ENCODE measurements around the gene IFT81.
"Not testable (repeated sequence)": the region's sequence is repeated elsewhere in the genome, so short reads cannot be mapped to it uniquely, and the experiment has no call there.

Gene IFT81

DNA sequence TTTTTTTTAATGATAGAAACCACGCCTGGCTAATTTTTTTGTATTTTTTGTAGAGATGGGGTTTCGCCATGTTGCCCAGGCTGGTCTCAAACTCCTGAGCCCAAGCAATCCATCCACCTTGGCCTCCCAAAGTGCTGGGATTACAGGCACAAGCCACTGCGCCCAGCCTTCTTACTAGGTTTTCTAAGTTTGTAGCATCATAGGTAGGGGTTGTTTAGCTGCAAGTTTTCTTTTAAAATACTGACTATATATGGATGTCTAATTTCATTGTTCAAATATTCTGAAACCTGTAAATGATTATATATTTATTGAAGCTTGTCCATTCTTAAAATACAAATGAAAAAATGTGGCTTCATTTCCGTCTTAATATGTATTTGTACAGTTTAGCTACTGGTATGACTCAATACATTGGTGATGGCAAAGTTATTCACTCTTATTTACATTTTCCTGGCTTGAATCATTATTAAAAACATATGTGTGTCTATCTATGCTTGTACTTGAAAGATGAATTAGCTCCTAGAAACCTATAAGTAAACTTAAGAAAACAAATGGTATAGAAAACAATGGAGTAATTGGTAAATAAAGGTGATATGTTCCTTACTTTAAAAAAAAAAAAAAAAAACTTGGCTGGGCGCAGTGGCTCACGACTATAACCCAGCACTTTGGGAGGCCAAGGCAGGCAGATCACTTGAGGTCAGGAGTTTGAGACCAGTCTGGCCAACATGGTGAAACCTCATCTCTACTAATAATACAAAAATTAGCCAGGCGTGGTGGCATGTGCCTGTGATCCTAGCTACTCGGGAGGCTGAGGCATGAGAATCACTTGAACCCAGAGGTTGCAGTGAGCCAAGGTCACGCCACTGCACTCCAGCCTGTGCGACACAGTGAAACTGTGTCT is 87.7 kb downstream of the IFT81 start:
- not testable (repeated sequence) for DNase-seq

DNA sequence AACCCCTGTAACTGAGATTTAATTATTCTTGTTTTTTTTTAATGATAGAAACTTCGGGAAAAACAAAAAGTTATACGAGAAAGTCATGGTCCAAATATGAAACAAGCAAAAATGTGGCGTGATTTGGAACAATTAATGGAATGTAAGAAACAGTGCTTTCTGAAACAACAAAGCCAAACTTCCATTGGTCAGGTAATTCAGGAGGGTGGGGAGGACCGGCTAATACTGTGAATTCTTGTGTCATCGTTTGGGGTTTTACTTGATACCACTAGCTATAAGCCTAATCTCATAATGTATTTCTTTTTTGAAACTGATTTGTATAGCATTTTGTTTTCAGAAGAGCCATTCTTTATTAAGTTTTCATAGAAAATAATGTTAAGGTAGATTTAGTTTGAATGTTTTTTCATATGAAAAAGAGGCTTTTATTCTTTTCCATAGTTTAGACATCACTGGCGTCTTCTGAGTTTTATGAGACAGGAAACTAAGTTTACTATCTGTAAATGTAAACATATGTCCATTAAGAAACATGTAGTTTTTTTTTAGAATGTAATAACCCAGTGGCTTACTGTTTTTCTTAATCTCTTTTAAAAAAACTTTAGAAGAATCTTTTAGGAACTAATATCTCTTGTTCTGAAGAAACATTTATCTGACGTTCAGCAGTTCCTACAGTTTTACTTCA is 94.0 kb downstream of the IFT81 start:
- DNase-seq = no peak

DNA sequence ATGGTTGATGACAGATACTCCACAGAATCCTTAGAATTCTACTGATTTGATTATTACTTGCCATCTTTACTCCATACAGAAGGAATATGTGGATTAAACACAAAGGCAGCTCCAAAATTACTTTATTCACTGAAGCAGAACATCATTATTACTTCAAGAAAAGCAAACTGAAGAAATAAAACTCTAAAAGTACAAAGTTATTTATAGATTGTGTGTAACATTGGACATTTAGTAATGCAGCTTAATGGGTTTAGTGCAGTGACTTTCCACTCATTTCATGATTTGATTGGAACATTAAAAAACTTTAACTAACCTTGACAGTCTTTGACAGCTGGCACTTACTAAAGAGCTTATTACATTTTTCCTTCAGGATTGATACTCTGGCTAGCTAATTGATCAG is 97.9 kb downstream of the IFT81 start:
- DNase-seq = no peak

DNA sequence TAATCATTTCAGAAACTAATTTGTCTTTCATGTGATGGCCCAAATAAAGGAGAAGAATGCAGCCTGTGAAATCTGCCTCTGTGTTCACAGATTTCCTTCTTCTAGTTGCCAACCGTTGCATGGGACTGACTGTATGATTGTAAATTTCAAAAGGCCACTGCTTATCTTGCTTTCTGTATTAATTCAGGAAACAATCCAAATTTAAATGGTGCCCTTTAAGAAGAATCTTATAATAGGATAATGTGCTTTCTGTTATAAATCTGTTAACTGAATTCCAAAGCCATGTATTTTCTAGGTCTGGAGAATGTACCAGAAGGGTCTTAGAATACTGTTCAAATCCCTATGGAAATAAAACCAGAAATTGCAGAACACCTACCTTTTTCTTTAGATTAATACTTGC is 98.3 kb downstream of the IFT81 start:
- DNase-seq = no peak

DNA sequence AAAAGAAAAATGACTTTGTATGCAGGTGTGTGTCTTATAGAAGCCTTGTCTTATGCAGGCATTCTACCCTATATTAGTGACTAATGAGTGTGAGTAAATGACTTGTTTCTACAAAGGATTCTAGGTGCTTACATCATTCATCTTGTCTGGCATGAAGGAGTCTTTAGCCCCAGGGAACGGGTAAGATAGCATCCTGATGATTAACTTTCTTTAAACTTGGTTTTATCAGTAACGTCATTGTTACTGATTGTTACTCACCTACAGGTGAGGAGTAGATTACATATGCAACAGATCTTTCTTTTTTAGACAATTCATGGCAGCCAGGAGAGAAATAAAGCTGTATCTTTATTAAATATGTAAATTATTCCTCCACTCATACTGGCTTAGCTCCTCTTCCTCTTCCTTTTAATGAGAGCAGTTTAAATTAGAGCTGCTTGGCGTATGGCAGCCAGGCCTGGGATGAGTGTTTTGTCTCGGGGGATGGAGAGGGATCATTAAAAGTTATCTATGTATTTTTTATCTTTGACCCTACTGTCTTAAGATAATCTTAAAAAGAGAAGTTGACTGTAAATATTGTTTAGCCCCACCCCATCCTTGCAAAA is 99.7 kb downstream of the IFT81 start:
- no peak for DNase-seq

DNA sequence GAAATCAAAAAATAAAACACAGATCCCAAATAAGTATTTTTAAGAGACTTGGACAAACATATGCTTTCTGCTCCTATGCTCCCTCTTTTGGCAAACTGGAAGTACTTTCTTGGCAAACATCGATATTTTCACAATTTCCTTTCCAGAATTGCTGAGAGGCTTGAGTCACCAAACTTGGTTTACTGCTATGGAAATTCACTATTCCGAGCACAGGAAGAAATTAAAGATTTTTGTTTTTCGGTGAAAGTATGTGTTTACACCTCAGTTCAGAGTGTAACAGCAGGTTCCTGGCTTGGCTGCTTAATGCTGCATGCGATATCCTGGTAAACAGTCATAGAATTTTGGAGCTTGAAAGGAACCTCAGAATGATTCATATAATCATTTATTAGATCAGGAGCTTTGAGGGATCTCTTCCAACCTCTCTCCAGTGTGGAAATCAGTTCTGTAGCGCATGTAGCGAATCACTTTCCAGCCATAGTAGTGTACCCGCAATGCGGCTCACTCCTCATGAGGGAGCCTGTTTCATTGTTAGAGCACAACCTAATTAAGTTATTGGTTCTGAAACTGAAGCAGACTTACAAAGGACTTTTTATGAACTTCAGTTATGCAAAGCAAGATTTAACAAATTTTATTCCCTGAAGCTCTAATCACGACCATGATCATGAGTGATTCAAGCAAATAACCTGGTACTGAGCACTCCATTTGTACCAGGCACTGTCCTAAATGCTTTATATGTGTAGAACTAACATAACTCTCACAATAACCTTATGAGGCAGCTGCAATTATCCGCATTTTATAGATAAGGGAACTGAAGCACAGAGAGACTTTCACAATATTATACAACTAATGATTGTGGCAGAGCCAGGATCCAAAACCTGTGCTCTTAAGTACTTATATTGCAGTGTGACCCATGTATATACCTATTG is 100.5 kb downstream of the IFT81 start:
- DNase-seq = no peak

DNA sequence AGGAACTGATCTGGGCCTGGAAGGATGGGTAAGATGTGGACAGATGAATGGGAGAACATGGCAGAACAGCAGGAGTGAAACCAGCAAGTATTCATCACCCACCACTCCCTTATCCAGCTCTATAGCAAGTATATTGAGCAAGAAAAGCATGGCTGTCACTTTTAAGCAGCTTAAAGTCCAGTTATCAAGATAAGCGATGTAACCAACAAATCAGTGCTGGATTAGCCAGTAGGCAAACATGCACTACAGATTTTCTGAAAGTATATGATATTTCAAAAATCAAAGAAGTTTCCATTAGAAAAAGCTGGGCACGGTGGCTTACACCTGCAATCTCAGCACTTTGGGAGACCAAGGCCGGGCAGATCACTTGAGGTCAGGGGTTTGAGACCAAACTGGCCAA is 103.0 kb downstream of the IFT81 start:
- DNase-seq = no peak

DNA sequence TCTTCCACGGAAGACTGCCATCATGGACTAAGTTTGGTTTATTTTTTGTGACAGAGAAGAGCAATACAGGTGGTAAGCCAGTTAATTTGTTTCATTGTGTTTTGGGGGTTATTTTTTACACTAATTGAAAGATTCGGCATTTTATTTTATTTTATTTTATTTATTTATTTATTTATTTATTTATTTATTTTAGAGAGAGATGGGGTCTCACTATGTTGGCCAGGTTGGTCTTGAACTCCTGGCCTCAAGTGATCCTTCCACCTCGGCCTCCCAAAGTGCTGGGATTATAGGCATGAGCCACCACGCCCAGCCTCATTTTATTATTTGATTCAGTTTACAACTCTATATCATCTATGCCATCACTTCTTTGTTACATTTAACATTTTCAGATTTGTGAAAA is 104.2 kb downstream of the IFT81 start:
- not testable (repeated sequence) for DNase-seq

DNA sequence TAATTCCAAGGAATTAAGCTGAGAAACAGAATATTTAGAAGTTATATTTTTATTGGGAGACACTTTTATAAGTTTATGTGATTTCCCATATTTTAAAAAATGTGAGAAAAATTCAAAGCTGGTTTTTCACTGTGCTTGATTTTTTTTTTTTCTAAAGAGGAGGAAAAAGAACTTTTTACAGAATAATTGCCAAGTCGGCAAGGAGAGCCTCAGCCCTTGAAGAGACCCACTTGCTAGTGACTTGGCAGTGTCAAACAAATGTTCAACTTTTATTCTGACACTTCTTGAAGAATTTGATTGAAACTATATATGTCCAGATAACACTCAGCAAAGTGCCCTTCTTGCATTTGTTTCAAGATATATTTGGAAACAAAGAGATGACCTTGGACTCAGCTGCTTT is 104.6 kb downstream of the IFT81 start:
- no peak for DNase-seq

DNA sequence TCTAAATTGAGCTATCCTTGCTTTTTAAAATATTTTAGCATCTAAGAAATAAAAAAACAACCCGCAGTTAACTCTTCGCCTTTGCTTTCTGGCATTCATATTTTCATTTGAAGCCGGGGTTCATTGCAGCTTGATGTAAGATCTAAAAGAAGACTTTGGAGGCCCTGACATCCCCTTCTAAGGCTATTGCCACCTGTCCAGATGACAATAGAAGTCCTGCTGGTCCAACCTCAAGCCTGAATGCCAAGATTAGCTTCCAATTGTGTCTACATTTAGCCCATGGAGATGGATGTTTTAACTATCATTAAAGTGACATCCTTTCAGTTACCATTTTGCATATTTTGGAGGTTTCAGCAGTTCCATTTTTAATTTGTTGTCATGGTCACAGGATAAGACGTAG is 105.3 kb downstream of the IFT81 start:
- DNase-seq = no peak

DNA sequence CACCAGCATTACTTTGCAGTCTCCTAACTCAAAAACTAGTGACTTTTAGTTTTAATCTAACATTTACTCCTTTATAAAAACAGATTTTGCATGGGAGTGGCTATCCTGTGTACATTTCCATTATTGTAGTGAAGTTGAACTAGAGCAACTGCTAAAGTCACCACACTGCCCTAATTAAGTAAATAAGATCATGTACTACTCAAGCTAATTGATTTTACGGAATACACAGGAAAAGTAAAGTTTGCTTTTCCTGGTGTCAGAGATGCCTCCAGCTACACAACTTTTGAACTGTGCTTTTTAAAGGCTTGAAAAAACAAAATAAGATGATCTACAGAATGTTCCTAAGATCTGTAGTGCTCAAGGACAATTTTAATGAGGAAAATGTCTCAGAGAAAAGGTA is 106.5 kb downstream of the IFT81 start:
- no peak for DNase-seq

DNA sequence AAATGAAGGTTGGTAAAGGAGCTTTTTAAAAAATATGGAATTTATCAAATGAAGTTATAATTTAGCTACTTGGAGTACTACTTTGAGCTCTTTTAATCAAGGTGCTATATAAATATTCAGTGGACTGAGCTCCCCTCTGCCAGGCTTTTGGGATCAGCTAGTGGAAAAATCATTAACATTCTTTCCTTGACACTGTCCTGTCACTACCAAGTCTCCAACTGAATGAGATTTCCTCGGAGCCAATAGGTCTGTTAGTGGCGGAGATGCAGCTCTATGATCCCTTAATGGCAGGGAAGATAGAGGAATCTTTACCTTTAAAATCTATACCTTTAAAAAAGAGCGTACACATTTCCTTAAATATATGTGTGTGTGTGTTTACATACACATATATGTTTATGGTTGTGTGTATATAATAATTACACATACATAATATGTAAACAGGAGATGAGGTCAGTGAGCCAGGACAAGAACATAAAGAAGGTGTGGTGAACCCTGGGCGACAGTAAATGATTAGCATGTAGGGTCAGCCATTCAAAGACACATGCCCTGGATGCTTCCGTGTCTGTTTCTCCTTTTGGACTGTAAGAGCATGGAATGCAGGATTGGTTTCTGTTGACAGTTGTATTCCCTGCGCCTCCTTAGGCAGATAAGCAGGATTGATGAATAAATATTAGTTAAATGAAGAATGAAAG is 109.2 kb downstream of the IFT81 start:
- no peak for DNase-seq

DNA sequence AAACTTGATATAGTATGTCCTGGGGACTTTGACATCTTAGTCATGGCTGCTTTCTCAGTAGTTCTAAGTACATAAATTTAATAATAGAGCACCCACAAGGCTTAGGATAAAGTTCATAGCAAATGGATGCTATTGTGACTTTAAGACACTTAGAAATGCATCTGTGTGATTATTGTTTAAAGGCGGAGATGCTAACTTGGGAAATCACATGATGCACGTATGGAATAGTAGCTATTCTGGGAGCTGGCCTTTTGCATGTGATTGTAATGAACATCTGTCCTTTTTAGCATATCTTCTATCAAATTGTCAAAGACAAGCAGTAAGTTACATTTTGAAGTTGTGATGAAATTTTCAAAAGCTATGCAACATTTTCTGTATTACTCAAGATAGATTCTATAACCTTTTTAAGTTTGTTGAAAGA is 110.2 kb downstream of the IFT81 start:
- DNase-seq = no peak

DNA sequence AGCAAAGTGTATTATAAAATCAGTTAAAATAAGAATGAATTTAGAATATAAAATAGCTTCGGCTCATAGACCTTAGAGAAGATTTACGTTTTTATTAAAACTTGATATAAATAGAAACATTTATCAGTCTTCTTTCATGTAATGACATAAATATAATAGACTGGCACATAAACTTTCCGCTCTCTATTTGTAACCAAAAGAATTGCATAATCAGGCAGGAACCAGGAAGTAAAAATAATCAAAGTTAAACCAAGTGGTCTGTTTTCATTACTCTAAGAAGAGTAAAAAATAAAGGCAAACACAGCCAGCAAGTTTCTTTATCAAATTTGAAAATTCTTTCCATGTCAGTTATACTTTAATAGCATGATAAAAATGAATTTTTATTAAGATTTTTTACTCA is 110.6 kb downstream of the IFT81 start:
- no peak for DNase-seq

DNA sequence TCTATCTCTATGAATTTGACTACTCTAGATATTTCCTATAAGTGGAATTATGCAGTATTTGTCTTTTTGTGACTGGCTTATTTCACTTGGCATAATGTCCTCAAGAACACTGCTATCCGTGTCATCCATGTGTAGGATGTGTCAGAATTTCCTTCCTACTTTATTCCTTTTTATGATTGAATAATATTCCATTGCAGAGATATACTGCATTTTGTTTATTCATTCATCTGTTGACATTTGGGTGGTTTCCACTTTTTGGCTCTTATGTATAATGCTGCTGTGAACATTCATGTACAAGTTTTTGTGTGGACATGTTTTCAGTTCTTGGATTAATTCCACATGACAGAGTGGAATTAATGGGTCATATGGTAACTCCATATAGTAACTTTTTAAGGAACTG is 111.2 kb downstream of the IFT81 start:
- no peak for DNase-seq

DNA sequence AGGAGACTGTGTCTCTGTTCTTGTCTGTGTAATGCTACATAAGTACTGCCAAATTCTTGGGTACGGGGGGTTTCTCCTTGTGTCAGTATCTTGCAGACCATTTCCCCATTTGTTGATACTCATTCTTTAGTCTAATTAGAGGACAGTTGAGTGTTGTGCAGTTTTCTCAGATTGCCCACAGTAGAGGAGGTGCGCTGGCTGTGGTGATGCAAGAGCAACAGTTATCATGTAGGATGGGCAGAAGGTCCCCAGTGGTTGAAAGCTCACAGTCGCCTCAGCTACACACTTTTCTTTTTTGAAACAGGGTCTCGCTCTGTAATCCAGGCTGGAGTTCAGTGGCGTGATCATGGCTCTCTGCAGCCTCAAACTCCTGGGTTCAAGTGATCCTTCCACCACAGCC is 119.1 kb downstream of the IFT81 start:
- DNase-seq = no peak

DNA sequence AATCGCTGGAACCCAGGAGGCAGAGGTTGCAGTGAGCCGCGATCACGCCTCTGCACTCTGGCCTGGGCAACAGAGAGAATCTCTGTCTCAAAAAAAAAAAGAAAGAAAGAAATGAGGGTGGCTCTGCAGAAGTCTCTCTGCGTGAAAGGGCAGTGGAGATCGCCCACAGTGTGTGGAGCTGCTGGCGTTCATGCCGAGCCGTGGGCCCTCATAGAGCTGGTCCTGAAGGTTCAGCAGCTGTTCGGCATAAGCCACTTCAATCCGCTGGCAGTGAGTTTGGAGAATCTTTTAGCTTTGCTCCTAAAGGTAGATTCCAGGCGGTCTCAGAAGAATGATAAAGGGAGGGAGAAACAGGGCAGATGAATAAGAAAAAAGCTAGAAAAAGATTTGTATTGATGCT is 120.2 kb downstream of the IFT81 start:
- DNase-seq = no peak

DNA sequence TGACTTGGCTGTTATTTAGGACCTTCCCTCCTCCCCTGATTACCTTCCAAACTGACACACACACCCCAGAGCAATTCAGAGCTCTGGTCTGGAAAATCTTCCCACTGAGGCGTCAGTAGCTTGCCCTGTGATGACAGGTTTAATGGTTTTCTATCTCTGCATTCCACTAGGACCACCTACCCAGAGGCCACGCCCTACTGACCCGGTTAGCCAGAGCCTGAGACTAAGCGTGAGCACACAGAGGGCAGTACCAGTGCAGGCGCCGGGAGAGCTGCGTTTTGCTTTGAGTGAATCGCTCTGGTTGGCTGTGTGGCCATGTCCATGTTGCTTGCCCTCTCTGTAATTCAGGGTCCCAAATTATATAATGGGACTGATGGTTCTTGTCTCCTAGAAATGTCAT is 120.7 kb downstream of the IFT81 start:
- DNase-seq = no peak

DNA sequence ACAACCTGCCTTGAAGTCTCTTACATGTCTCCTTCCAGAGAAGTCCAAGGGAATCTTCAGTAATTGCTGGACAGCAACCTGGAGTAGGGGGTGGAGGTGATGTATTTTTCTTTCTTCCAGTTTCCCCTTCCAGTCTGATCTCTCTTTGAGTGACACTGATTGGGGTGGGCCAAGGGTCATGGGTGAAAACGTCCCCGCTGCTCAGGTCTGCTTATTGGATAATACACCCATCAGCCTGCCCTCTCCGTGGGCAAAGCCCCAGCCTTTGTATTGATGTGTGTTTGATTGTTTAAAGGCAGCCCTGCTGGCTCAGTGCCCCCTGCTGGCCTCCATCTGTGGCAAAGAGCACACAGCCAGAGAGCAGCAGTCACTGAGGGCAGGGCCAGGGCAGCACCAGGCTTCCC is 121.2 kb downstream of the IFT81 start:
- no peak for DNase-seq

DNA sequence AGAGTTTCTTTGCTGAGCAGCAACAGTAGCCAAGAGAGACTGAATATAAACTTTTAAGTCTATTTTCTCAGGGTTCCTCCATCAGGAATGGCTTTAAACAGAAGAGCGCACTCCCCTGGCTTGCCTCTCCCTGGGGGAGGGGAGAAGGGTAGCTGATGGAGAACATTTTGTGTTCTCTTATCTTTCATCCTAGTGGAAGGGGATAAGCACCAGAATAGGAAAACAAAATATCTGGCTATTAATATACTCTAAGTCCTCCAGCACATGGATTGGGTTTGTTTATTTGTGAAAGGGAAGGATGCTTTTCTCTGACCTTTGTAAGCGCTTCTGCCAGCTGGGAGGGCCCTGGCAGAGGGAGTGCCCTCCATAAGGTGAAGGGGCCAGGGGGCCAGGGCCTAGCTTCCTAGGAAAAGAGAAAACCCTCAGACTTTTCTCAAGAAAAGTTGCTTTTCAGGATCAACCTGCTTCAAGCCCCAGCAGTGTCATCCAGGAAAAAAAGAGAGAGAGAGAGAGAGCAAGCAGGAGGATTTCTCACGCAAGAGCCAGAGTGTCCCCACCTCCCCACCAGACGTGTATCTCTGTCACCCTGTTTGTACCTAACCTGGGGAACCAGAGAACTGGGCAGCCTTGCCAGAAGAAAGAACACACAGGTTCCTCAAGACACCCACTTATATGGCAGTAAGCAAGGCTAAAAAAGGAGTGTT is 122.6 kb downstream of the IFT81 start:
- no peak for DNase-seq

DNA sequence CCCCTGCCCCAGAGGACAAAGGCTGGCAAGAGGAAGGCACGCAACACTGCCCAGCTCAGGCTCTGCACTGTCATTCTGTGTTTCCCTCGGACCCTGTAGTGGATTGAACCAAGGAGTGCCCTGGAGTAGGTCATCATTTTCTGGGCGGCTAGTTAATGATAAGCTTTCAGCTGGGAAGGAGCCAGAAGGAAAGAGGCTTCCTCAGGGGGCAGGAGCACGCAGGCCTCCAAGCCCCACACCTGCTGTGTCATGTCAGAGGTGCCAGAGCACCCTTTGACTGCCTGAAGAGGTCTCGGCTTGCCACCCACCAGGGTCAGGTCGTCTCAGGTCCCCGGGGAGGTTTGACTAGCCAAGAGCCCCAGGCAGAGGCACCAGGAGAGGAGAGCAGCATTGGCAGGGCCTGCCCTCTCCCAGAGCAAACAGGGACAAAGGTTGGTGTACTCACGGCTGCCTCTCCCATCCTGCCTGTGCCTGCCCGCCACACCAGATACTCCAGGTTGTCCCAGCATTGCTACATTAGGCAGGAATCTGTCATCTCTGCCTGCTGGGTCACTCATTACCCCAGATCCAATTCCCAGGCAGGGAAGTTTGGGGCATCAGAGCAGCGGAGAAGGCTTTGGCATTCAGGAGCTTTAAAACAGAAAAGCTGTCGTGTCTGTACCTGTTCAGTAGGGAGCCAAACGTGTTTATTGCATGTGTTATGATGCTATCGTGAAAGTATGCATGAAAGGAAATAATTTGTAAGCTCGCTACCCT is 123.4 kb downstream of the IFT81 start:
- DNase-seq = peak; percentile 5

Data from NCI-H1092 (cell line).